ENCODE results near the gene GNS.

Gene GNS

GRCh38 chr12:64745259-64745807 is 13.9 kb downstream of the GNS start:
- Histone ChIP-seq H3K27me3 (ENCODE audit: control insufficient read depth, insufficient read depth, low read length) (no peaks in the 10 kb centered on the region), H3K9me3 (ENCODE audit: control insufficient read depth, insufficient read depth, low read length) (no peaks in the 10 kb centered on the region), H3K4me1 (ENCODE audit: control insufficient read depth, insufficient read depth, low read length) (no peaks in the 10 kb centered on the region), H3K4me3 (ENCODE audit: low read depth, low read length) (no peak overlapping the region), H3K36me3 (ENCODE audit: control insufficient read depth, insufficient read depth, low read length) (peaks cover 9% of the 10 kb centered on the region), H3K9ac (ENCODE audit: low read depth, low read length) (no peak overlapping the region)

- no peaks in the 10 kb centered on the region for H3K4me1 ChIP-seq (ENCODE audit: control insufficient read depth, insufficient read depth, low read length)
- no peak overlapping the region for H3K4me3 ChIP-seq (ENCODE audit: low read depth, low read length)
- peaks cover 11% of the 10 kb centered on the region for H3K36me3 ChIP-seq (ENCODE audit: control insufficient read depth, insufficient read depth, low read length)
- H3K9me3 ChIP-seq (ENCODE audit: control insufficient read depth, insufficient read depth, low read length): no peaks in the 10 kb centered on the region
- no peaks in the 10 kb centered on the region for H3K27me3 ChIP-seq (ENCODE audit: control insufficient read depth, insufficient read depth, low read length)
- H3K9ac ChIP-seq (ENCODE audit: low read depth, low read length): no peak overlapping the region
These were observed 14.6 kb downstream of the GNS start for GRCh38 chr12:64744422-64745258.

GRCh38 chr12:64743206-64743605 is 16.0 kb downstream of the GNS start:
- Histone ChIP-seq H3K9me3 (ENCODE audit: control insufficient read depth, insufficient read depth, low read length) (no peaks in the 10 kb centered on the region), H3K9ac (ENCODE audit: low read depth, low read length) (no peak overlapping the region), H3K36me3 (ENCODE audit: control insufficient read depth, insufficient read depth, low read length) (peaks cover 11% of the 10 kb centered on the region), H3K27me3 (ENCODE audit: control insufficient read depth, insufficient read depth, low read length) (no peaks in the 10 kb centered on the region), H3K4me1 (ENCODE audit: control insufficient read depth, insufficient read depth, low read length) (no peaks in the 10 kb centered on the region), H3K4me3 (ENCODE audit: low read depth, low read length) (no peak overlapping the region)

- Histone ChIP-seq H3K4me3 (ENCODE audit: low read depth, low read length) (no peak overlapping the region), H3K9ac (ENCODE audit: low read depth, low read length) (no peak overlapping the region), H3K9me3 (ENCODE audit: control insufficient read depth, insufficient read depth, low read length) (no peaks in the 10 kb centered on the region), H3K4me1 (ENCODE audit: control insufficient read depth, insufficient read depth, low read length) (no peaks in the 10 kb centered on the region), H3K36me3 (ENCODE audit: control insufficient read depth, insufficient read depth, low read length) (peaks cover 11% of the 10 kb centered on the region), H3K27me3 (ENCODE audit: control insufficient read depth, insufficient read depth, low read length) (no peaks in the 10 kb centered on the region)
These were observed 16.8 kb downstream of the GNS start for GRCh38 chr12:64742416-64742815.

GRCh38 chr12:64740646-64741045 is 18.6 kb downstream of the GNS start:
- no peaks in the 10 kb centered on the region for H3K9me3 ChIP-seq (ENCODE audit: control insufficient read depth, insufficient read depth, low read length)
- no peak overlapping the region for H3K4me3 ChIP-seq (ENCODE audit: low read depth, low read length)
- no peak overlapping the region for H3K9ac ChIP-seq (ENCODE audit: low read depth, low read length)
- H3K36me3 ChIP-seq (ENCODE audit: control insufficient read depth, insufficient read depth, low read length): peaks cover 17% of the 10 kb centered on the region
- no peaks in the 10 kb centered on the region for H3K27me3 ChIP-seq (ENCODE audit: control insufficient read depth, insufficient read depth, low read length)
- H3K4me1 ChIP-seq (ENCODE audit: control insufficient read depth, insufficient read depth, low read length): no peaks in the 10 kb centered on the region

- peaks cover 17% of the 10 kb centered on the region for H3K36me3 ChIP-seq (ENCODE audit: control insufficient read depth, insufficient read depth, low read length)
- H3K4me1 ChIP-seq (ENCODE audit: control insufficient read depth, insufficient read depth, low read length): no peaks in the 10 kb centered on the region
These were observed 19.4 kb downstream of the GNS start for GRCh38 chr12:64739778-64740177.

GRCh38 chr12:64737539-64737938 is 21.7 kb downstream of the GNS start:
- Histone ChIP-seq H3K9me3 (ENCODE audit: control insufficient read depth, insufficient read depth, low read length) (no peaks in the 10 kb centered on the region), H3K27me3 (ENCODE audit: control insufficient read depth, insufficient read depth, low read length) (no peaks in the 10 kb centered on the region), H3K9ac (ENCODE audit: low read depth, low read length) (no peak overlapping the region), H3K36me3 (ENCODE audit: control insufficient read depth, insufficient read depth, low read length) (peaks cover 17% of the 10 kb centered on the region), H3K4me3 (ENCODE audit: low read depth, low read length) (no peak overlapping the region), H3K4me1 (ENCODE audit: control insufficient read depth, insufficient read depth, low read length) (no peaks in the 10 kb centered on the region)

More at GRCh38 chr12:64739778-64740177, 19.4 kb downstream of the GNS start:
- no peaks in the 10 kb centered on the region for H3K27me3 ChIP-seq (ENCODE audit: control insufficient read depth, insufficient read depth, low read length)
- H3K9ac ChIP-seq (ENCODE audit: low read depth, low read length): no peak overlapping the region
- H3K4me3 ChIP-seq (ENCODE audit: low read depth, low read length): no peak overlapping the region
- H3K9me3 ChIP-seq (ENCODE audit: control insufficient read depth, insufficient read depth, low read length): no peaks in the 10 kb centered on the region

GRCh38 chr12:64736771-64737170 is 22.4 kb downstream of the GNS start:
- no peaks in the 10 kb centered on the region for H3K27me3 ChIP-seq (ENCODE audit: control insufficient read depth, insufficient read depth, low read length)
- H3K9me3 ChIP-seq (ENCODE audit: control insufficient read depth, insufficient read depth, low read length): no peaks in the 10 kb centered on the region
- no peak overlapping the region for H3K4me3 ChIP-seq (ENCODE audit: low read depth, low read length)
- H3K36me3 ChIP-seq (ENCODE audit: control insufficient read depth, insufficient read depth, low read length): peaks cover 12% of the 10 kb centered on the region
- H3K9ac ChIP-seq (ENCODE audit: low read depth, low read length): no peak overlapping the region
- H3K4me1 ChIP-seq (ENCODE audit: control insufficient read depth, insufficient read depth, low read length): no peaks in the 10 kb centered on the region

- Histone ChIP-seq H3K4me3 (ENCODE audit: low read depth, low read length) (no peak overlapping the region), H3K9ac (ENCODE audit: low read depth, low read length) (no peak overlapping the region), H3K27me3 (ENCODE audit: control insufficient read depth, insufficient read depth, low read length) (no peaks in the 10 kb centered on the region), H3K4me1 (ENCODE audit: control insufficient read depth, insufficient read depth, low read length) (no peaks in the 10 kb centered on the region), H3K36me3 (ENCODE audit: control insufficient read depth, insufficient read depth, low read length) (peaks cover 12% of the 10 kb centered on the region), H3K9me3 (ENCODE audit: control insufficient read depth, insufficient read depth, low read length) (no peaks in the 10 kb centered on the region)
These were observed 23.8 kb downstream of the GNS start for GRCh38 chr12:64735442-64735841.

- peaks cover 9% of the 10 kb centered on the region for H3K36me3 ChIP-seq (ENCODE audit: control insufficient read depth, insufficient read depth, low read length)
- H3K9me3 ChIP-seq (ENCODE audit: control insufficient read depth, insufficient read depth, low read length): no peaks in the 10 kb centered on the region
- H3K4me1 ChIP-seq (ENCODE audit: control insufficient read depth, insufficient read depth, low read length): no peaks in the 10 kb centered on the region
- no peak overlapping the region for H3K4me3 ChIP-seq (ENCODE audit: low read depth, low read length)
- H3K27me3 ChIP-seq (ENCODE audit: control insufficient read depth, insufficient read depth, low read length): no peaks in the 10 kb centered on the region
- H3K9ac ChIP-seq (ENCODE audit: low read depth, low read length): no peak overlapping the region
These were observed 25.3 kb downstream of the GNS start for GRCh38 chr12:64733857-64734256.

- Histone ChIP-seq H3K4me3 (ENCODE audit: low read depth, low read length) (no peak overlapping the region), H3K27me3 (ENCODE audit: control insufficient read depth, insufficient read depth, low read length) (no peaks in the 10 kb centered on the region), H3K4me1 (ENCODE audit: control insufficient read depth, insufficient read depth, low read length) (no peaks in the 10 kb centered on the region), H3K9me3 (ENCODE audit: control insufficient read depth, insufficient read depth, low read length) (no peaks in the 10 kb centered on the region), H3K36me3 (ENCODE audit: control insufficient read depth, insufficient read depth, low read length) (peaks cover 9% of the 10 kb centered on the region), H3K9ac (ENCODE audit: low read depth, low read length) (no peak overlapping the region)
These were observed 27.5 kb downstream of the GNS start for GRCh38 chr12:64731683-64732082.

- Histone ChIP-seq H3K27me3 (ENCODE audit: control insufficient read depth, insufficient read depth, low read length) (no peaks in the 10 kb centered on the region), H3K4me1 (ENCODE audit: control insufficient read depth, insufficient read depth, low read length) (no peaks in the 10 kb centered on the region), H3K9ac (ENCODE audit: low read depth, low read length) (no peak overlapping the region), H3K9me3 (ENCODE audit: control insufficient read depth, insufficient read depth, low read length) (no peaks in the 10 kb centered on the region), H3K36me3 (ENCODE audit: control insufficient read depth, insufficient read depth, low read length) (peaks cover 4% of the 10 kb centered on the region), H3K4me3 (ENCODE audit: low read depth, low read length) (no peak overlapping the region)
These were observed 28.6 kb downstream of the GNS start for GRCh38 chr12:64730588-64730969.
